H1 (cell line): ENCODE measurements around the gene ZSWIM7. TPM values are rescaled to one million over a fixed set of nuclear protein-coding genes. Genes with fewer than 3 reads are reported as not detected.

ENCODE experiments used
- BACH1 ChIP-seq: IDR thresholded peaks from 2 replicates; pipeline ENCODE4 v1.6.1; 2012; ENCODE audit warnings: low read length, improper control_type of control experiment
- GABPA ChIP-seq: IDR thresholded peaks from 2 replicates; pipeline ENCODE4 v1.6.1; 2011; ENCODE audit warnings: mild to moderate bottlenecking, low read length, moderate library complexity, borderline replicate concordance; ENCODE audit not compliant: insufficient read depth
- POLR2AphosphoS5 ChIP-seq: IDR thresholded peaks from 2 replicates; pipeline ENCODE4 v1.6.1; 2011; ENCODE audit warnings: low read depth, low read length
- RAD21 ChIP-seq, 2 experiments: IDR thresholded peaks in 1 of 2; conservative IDR thresholded peaks in 1 of 2; 2 replicates each; pipeline ENCODE4 v1.6.1; 2011; ENCODE audit warnings: low read depth in 2 of 2, low read length in 2 of 2, improper control_type of control experiment in 1 of 2, inconsistent platforms in 1 of 2, mild to moderate bottlenecking in 1 of 2, moderate library complexity in 1 of 2
- RNF2 ChIP-seq: fragments of 200-900, 300-1000 bp; sonication (generic); IDR thresholded peaks from 2 replicates; pipeline ENCODE4 v1.7.1; 2016; ENCODE audit warnings: borderline replicate concordance, low read depth, mild to moderate bottlenecking, antibody characterized with exemption, low read length; ENCODE audit not compliant: poor library complexity, severe bottlenecking; ENCODE audit errors: missing control alignments
- SRF ChIP-seq: IDR thresholded peaks from 2 replicates; pipeline ENCODE4 v1.6.1; 2011; ENCODE audit warnings: mild to moderate bottlenecking, low read depth, low read length, moderate library complexity
- polyA plus RNA-seq, 7 experiments: library from polyadenylated mRNA; depleted of rRNA in 3 of 7; stranded (reverse) in 5 of 7; unstranded in 2 of 7; fragments of >200 nt in 5 of 7; fragments of 200-250 nt in 2 of 7; gene quantifications; 1 replicate in 5 of 7; 2 replicates in 1 of 7; 4 replicates in 1 of 7; pipeline versions ENCODE4 v1.2.1 to v1.2.3, GENCODE V29; 2011 to 2013; ENCODE audit warnings: missing spikeins in 2 of 7, mixed read lengths in 2 of 7
- total RNA-seq: library from RNA; stranded (reverse); fragmentation: NEBNext Ultra II Directional; extraction: Animal tissue kit (Norgen Biotek cat#: 25700); gene quantifications from 2 replicates; pipeline ENCODE4 v1.2.1, GENCODE V29; 2021
- TF ChIP-seq, protein P1 (sequence below): IDR thresholded peaks from 2 replicates; pipeline ENCODE4 v1.6.1; 2011; ENCODE audit warnings: low read depth, mild to moderate bottlenecking, low read length; ENCODE audit not compliant: insufficient read depth

ZSWIM7 gene
- total and polyA plus RNA-seq, 2 of the 8 experiments (the other 6 are each of a cell fraction or from before 2014, with no cell fraction given): 39.3 to 57.7 TPM

DNA sequence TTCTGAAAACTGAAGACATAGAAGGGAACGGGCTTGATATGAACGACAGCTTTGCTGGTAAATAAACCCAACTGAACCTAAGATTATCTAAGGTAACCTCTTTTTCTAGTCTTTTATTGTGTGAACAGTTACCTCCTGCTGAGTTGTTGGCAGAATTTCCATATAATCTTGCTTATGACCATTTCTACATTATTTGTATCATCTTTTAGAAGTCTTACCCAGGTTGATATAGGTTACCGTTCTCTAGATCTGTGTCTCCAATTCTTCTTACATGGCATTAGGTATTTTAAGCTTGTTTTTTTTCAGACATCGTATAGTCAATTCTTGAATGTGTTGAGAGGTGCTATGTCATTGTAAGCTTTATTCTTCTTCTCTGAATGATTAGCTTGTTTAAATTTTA is 24.4 kb upstream of the ZSWIM7 start (continued):
- TF ChIP-seq RNF2 (no peak), GABPA (no peak), POLR2AphosphoS5 (no peak), RAD21 (IDR thresholded peaks at IDR 0.05 in 1 of 2, conservative IDR thresholded peaks at IDR 0.05 in 1 of 2; ENCODE audit: low read depth in 2 of 2, low read length in 2 of 2) (no peak), SRF (no peak), BACH1 (no peak)
- TF ChIP-seq, protein P1, sequence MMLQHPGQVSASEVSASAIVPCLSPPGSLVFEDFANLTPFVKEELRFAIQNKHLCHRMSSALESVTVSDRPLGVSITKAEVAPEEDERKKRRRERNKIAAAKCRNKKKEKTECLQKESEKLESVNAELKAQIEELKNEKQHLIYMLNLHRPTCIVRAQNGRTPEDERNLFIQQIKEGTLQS: no peak
- TF ChIP-seq, all 59 proteins: peak for 0
